Gastrocnemius medialis (tissue), 4 donors: ENCODE data around the gene UNC119.

Source experiments
- CTCF ChIP-seq, 5 experiments: fragments of 450-650 bp in 3 of 5; fragments of 200-600 bp in 2 of 5; sonication (generic) in 2 of 5; IDR thresholded peaks in 4 of 5; conservative IDR thresholded peaks in 1 of 5; 1 replicate in 4 of 5; 2 replicates in 1 of 5; pipeline ENCODE4 v1.5.1; 2016 to 2019; ENCODE audit warnings: antibody characterized with exemption in 5 of 5, mild to moderate bottlenecking in 3 of 5, moderate library complexity in 3 of 5
- POLR2A ChIP-seq, 2 donors: fragments of 450-650 bp; IDR thresholded peaks; one replicate each; pipeline ENCODE4 v1.6.1; 2017; ENCODE audit warnings: antibody characterized with exemption in 2 of 2, mild to moderate bottlenecking in 2 of 2, moderate library complexity in 2 of 2

- TF ChIP-seq CTCF (IDR thresholded peaks at IDR 0.05 in 4 of 5, conservative IDR thresholded peaks at IDR 0.05 in 1 of 5), result no peak
- no peak for TF ChIP-seq POLR2A (IDR thresholded peaks at IDR 0.05)
These were observed 20.0 kb upstream of the UNC119 start for GRCh38 chr17:28572259-28573039.
